ENCODE results near the gene GLB1L3. TPM values are rescaled to one million over a fixed set of nuclear protein-coding genes. Genes with fewer than 3 reads are reported as not detected.

The GLB1L3 gene
- polyA plus RNA-seq, 1 experiment, result not detected

DNA sequence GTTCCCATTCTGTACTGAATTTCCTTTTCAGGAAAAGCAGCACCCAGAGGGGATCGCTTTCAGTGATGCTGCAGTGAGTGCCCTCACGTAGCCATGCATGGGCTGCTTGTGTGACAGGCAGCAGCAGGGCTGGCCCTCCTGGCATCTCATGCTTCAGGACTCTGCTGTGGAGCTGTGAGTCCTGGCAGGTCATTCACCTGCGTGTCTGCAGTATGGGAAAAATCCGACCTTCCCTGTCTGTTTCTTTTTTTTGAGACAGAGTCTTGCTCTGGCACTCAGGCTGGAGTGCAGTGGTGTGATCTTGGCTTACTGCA, 69.0 kb downstream of the GLB1L3 start:
- TF ChIP-seq, protein P1, sequence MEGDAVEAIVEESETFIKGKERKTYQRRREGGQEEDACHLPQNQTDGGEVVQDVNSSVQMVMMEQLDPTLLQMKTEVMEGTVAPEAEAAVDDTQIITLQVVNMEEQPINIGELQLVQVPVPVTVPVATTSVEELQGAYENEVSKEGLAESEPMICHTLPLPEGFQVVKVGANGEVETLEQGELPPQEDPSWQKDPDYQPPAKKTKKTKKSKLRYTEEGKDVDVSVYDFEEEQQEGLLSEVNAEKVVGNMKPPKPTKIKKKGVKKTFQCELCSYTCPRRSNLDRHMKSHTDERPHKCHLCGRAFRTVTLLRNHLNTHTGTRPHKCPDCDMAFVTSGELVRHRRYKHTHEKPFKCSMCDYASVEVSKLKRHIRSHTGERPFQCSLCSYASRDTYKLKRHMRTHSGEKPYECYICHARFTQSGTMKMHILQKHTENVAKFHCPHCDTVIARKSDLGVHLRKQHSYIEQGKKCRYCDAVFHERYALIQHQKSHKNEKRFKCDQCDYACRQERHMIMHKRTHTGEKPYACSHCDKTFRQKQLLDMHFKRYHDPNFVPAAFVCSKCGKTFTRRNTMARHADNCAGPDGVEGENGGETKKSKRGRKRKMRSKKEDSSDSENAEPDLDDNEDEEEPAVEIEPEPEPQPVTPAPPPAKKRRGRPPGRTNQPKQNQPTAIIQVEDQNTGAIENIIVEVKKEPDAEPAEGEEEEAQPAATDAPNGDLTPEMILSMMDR (IDR thresholded peaks at IDR 0.05; ENCODE audit: insufficient read depth, low read depth, low read length), result no peak
- no peaks in the 10 kb centered on the region for H3K36me3 ChIP-seq (ENCODE audit: control insufficient read depth, insufficient read depth, low read length)
- no peak for DNase-seq (ENCODE audit: low read depth)
- POLR2A ChIA-PET, result no interaction called here
- H3K4me3 ChIP-seq (ENCODE audit: low read depth, low read length), result no peak overlapping the region
- CTCF ChIA-PET, result interaction anchor here (0.8 kb wide), 1 partner anchor 11 kb away, joined by 3 read pairs; no protein-coding TSS in a partner anchor
- no peaks in the 10 kb centered on the region for H3K27me3 ChIP-seq (ENCODE audit: control insufficient read depth, insufficient read depth, low read length)

DNA sequence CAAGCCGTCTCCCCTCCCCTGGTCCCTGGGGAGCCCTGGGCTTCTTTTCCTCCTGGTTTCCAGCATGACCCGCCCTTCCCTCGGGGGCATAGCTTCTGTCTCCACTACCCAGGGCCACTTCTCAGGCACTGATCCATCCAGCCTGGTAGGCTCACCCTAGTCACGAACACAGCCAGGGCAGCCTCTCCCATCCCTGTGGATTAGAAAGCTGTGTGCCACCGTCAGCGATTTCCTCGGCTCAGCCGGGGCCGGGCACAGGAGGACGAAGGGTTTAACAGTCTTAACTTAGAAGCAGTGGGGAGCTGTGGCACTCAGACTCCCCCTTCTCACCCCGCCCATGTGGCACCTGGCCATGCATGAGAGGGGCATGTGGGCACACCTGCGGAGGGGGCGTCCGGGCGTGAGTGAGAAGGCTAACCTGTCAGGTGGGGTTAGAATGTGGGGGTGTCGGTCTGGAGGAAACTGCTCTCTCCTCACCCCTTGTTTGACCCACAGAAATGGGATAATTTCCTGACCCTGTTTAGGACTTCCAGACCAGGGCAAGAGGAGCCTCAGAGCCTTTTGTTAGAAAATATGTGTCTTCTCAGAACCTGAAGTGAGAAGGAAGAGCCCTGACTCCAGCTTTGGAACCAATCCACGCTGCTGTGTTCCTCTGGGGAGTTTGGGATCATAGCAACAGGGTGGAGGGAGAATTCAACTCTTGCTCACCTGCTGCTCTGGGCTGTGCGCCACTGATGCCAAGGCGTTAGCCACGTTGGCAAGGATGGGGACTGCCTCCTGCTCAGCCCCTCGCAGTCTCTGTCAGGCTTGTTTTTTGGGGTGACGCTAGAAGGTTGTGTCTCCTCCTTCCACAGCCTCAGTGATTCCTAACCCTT, 70.2 kb downstream of the GLB1L3 start:
- Histone ChIP-seq H3K36me3 (ENCODE audit: control insufficient read depth, insufficient read depth, low read length) (no peaks in the 10 kb centered on the region), H3K27me3 (ENCODE audit: control insufficient read depth, insufficient read depth, low read length) (no peaks in the 10 kb centered on the region), H3K4me3 (ENCODE audit: low read depth, low read length) (no peak overlapping the region)
- ChIA-PET CTCF (no interaction called here), POLR2A (no interaction called here)
- no peak for DNase-seq (ENCODE audit: low read depth)
- TF ChIP-seq, protein P1 (IDR thresholded peaks at IDR 0.05; ENCODE audit: insufficient read depth, low read depth, low read length), result no peak

DNA sequence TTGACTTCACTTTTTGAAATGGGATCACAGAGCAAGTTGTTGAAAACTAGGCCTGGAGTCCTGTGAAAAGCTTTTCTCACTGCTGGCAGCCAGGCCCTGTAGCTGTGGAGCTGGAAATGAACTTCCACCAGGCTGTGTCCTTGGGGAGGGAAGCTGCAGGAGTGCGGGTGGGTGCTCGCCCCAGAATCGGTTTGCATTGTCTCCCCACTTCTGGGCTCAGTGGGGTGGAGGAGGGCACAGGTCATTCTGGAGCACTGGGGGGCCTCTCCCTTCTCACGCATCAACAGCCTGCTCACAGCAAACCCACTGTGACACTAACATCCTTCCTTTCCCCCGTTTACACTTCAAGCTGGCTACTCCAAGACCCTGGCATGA, 70.8 kb downstream of the GLB1L3 start:
- ChIA-PET POLR2A (no interaction called here), CTCF (no interaction called here)
- Histone ChIP-seq H3K36me3 (ENCODE audit: control insufficient read depth, insufficient read depth, low read length) (no peaks in the 10 kb centered on the region), H3K27me3 (ENCODE audit: control insufficient read depth, insufficient read depth, low read length) (no peaks in the 10 kb centered on the region), H3K4me3 (ENCODE audit: low read depth, low read length) (no peak overlapping the region)
- no peak for DNase-seq (ENCODE audit: low read depth)
- TF ChIP-seq, protein P1 (IDR thresholded peaks at IDR 0.05; ENCODE audit: insufficient read depth, low read depth, low read length), result no peak

DNA sequence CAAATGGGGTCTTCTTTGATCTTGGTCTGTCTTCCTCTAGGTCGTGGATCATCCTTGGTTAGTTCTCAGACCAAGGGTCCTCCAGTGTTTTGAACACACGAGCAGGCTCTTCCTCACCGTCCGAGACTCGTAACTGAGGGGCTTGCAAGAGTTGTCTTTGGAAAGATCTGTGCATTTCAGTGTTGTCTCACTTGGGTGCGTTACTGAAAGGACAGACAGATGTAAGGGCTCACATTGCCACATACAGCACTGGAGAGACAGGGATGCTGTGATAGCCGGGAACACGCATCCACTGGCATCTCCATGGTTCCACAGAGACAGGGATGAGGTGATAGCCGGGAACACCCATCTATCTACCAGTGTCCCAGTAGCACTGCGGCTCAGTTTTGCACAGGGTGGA, 71.3 kb downstream of the GLB1L3 start:
- no peaks in the 10 kb centered on the region for H3K36me3 ChIP-seq (ENCODE audit: control insufficient read depth, insufficient read depth, low read length)
- H3K4me3 ChIP-seq (ENCODE audit: low read depth, low read length), result no peak overlapping the region
- DNase-seq (ENCODE audit: low read depth), result no peak
- H3K27me3 ChIP-seq (ENCODE audit: control insufficient read depth, insufficient read depth, low read length), result no peaks in the 10 kb centered on the region
- CTCF ChIA-PET, result no interaction called here
- POLR2A ChIA-PET, result no interaction called here
- TF ChIP-seq, protein P1 (IDR thresholded peaks at IDR 0.05; ENCODE audit: insufficient read depth, low read depth, low read length), result no peak

DNA sequence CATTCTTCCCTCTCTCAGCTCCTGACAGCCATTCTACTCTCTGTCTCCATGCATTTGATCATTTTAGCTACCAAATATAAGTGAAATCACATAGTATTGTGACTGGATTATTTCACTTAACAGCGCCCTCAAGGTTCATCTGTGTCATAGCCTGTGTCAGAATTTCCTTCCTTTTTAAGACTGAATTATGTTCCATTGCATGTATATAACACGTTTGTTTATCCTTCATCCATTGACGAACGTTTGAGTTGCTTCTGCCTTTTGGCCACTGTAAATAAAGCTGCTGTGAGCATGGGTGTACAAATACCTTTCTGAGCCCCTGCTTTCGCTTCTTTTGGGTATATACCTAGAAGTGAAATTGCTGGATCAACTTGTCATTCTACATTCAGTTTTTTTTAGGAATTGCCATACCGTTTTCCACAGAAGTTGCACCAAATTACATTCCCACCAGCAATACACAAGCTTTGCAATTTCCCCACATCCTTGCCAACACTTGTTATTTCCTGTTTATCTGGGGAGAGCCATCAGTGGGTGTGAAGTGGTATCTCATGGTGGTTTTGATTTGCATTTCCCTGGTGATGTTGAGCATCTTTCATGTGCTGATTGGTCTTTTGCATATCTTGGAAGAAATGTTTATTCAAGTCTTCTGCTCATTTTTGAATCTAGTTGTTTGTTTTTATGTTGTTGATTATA, 73.1 kb downstream of the GLB1L3 start:
- DNase-seq (ENCODE audit: low read depth), result no peak
- POLR2A ChIA-PET, result no interaction called here
- CTCF ChIA-PET, result no interaction called here
- Histone ChIP-seq H3K4me3 (ENCODE audit: low read depth, low read length) (no peak overlapping the region), H3K27me3 (ENCODE audit: control insufficient read depth, insufficient read depth, low read length) (no peaks in the 10 kb centered on the region), H3K36me3 (ENCODE audit: control insufficient read depth, insufficient read depth, low read length) (no peaks in the 10 kb centered on the region)
- TF ChIP-seq, protein P1 (IDR thresholded peaks at IDR 0.05; ENCODE audit: insufficient read depth, low read depth, low read length), result no peak
